ENCODE results near the gene ANKLE2. TPM values are rescaled to one million over a fixed set of nuclear protein-coding genes. Genes with fewer than 3 reads are reported as not detected.

Gene ANKLE2
- total RNA-seq, 3 donors from 2014 or later: 64.2 to 75.4 (median 73.5) TPM

GRCh38 chr12:132728502-132728901 is 33.1 kb downstream of the ANKLE2 start:
- TF ChIP-seq POLR2AphosphoS5 (IDR thresholded peaks at IDR 0.05): no peak
- no peak for TF ChIP-seq CTCF (IDR thresholded peaks at IDR 0.05)
- no peak for TF ChIP-seq POLR2A (IDR thresholded peaks at IDR 0.05)
- Histone ChIP-seq H3K27ac (no peak overlapping the region), H3K27me3 (no peaks in the 10 kb centered on the region), H3K36me3 (no peaks in the 10 kb centered on the region), H3K4me1 (no peaks in the 10 kb centered on the region), H3K4me3 (no peak overlapping the region), H3K9me3 (no peaks in the 10 kb centered on the region)
- intact Hi-C loops (cut with DNase I; ENCODE audit: low total_unique reads): no loop called here
- DNase-seq (ENCODE audit: low spot score in 2 of 2): no peak

DNA sequence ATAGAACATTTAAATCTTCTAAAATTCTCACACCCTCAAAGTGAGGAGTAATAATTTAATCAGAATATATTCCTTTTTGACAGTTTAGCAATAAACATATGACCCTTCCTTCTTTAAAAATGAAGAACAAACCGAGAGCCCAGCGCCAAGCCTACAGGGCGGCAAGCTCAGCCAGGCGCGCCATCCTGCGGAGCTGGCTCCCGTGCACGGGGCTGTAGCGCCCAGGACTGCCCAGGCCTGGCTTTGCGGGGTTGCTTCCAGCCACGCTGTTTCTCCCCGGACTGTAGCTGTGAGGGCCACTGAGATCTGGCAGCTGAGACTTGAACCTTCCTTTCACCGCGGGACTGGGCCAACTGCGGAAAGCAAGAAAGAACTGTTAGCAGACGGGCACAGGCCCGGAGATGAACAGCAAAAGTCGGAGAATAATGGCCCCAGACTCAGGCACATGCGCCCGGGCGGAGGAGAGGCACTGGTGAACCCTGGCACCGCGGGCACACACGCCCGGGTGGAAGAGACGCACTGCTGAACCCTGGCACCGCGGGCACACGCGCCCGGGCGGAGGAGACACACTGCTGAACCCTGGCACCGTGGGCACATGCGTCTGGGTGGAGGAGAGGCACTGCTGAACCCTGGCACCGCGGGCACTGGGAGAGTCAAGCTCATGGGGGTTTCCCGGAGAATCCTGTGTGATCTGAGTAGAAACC is 34.4 kb downstream of the ANKLE2 start:
- TF ChIP-seq POLR2A (IDR thresholded peaks at IDR 0.05) (no peak), CTCF (IDR thresholded peaks at IDR 0.05) (no peak), POLR2AphosphoS5 (IDR thresholded peaks at IDR 0.05) (no peak)
- intact Hi-C loops (cut with DNase I; ENCODE audit: low total_unique reads): no loop called here

GRCh38 chr12:132726386-132726785 is 35.2 kb downstream of the ANKLE2 start:
- Histone ChIP-seq H3K9me3 (no peaks in the 10 kb centered on the region), H3K27ac (no peak overlapping the region), H3K4me3 (no peak overlapping the region), H3K36me3 (no peaks in the 10 kb centered on the region), H3K27me3 (no peaks in the 10 kb centered on the region), H3K4me1 (no peaks in the 10 kb centered on the region)
- no peak for TF ChIP-seq POLR2A (IDR thresholded peaks at IDR 0.05)
- no peak for TF ChIP-seq CTCF (IDR thresholded peaks at IDR 0.05)
- no peak for TF ChIP-seq POLR2AphosphoS5 (IDR thresholded peaks at IDR 0.05)
- DNase-seq (ENCODE audit: low spot score in 2 of 2): no peak
- intact Hi-C loops (cut with DNase I; ENCODE audit: low total_unique reads): no loop called here

More for the DNA sequence above, 34.4 kb downstream of the ANKLE2 start:
- no peaks in the 10 kb centered on the region for H3K9me3 ChIP-seq
- no peak overlapping the region for H3K4me3 ChIP-seq
- no peak for DNase-seq (ENCODE audit: low spot score in 2 of 2)
- H3K27me3 ChIP-seq: no peaks in the 10 kb centered on the region
- no peaks in the 10 kb centered on the region for H3K36me3 ChIP-seq
- no peaks in the 10 kb centered on the region for H3K4me1 ChIP-seq
- no peak overlapping the region for H3K27ac ChIP-seq

DNA sequence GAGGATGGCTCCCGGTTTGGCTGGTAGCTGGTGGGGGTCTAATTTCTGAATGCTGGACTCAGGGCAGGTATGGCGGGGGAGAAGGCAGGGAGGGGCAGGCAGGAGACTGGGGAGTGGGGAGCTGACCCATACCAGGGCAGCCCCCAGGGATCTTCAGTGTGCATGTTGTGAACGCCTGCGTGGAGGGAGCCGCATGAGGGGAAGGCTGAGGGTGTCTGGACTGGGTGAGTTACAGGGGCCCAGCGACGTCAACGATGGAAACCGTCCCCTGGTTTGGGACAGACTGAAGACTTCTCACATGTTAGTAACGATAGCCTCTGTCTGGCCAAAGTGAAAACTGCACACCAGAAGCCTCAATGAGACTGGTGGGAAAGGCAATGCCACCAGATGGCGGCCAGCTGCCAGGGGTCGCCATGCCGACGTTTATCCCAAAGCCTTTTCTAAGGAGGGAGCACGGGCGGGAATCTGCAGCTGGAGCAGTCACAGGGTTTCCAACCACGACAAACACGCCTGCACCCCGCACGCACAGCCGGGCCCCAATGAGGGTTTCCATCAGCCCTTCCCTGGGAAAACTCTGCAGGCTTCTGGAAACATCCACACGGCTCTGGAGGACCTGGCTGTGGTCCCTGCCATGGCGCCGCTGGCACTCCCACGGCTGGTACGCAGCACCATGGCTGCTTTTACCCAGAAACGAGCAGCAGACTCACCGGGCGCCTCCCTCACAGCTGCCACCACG is 37.0 kb downstream of the ANKLE2 start:
- Histone ChIP-seq H3K27ac (no peak overlapping the region), H3K27me3 (no peaks in the 10 kb centered on the region), H3K9me3 (no peaks in the 10 kb centered on the region), H3K36me3 (no peaks in the 10 kb centered on the region), H3K4me3 (no peak overlapping the region), H3K4me1 (no peaks in the 10 kb centered on the region)
- DNase-seq (ENCODE audit: low spot score in 2 of 2): no peak
- TF ChIP-seq POLR2A (IDR thresholded peaks at IDR 0.05): no peak
- no peak for TF ChIP-seq POLR2AphosphoS5 (IDR thresholded peaks at IDR 0.05)
- TF ChIP-seq CTCF (IDR thresholded peaks at IDR 0.05): no peak
- intact Hi-C loops (cut with DNase I; ENCODE audit: low total_unique reads): no loop called here

DNA sequence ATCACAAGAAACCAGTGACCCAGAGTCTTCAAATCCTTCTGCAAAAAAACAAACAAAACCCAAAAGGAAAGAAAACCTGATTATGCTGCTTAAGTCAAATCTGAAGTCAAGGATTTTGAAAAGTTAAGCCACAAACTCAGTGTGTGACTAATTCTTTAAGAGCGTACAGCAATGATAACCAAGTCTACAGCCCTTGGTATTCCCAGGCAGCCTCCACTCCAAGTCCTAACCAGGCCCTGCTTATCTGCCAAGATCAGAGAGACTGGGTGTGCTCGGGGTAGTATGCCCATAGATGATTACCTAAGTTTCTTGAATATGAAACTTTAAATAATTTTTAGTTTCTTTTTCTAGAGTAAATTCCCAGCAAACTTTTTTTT is 37.9 kb downstream of the ANKLE2 start:
- Histone ChIP-seq H3K27me3 (no peaks in the 10 kb centered on the region), H3K27ac (no peak overlapping the region), H3K4me3 (no peak overlapping the region), H3K4me1 (no peaks in the 10 kb centered on the region), H3K36me3 (no peaks in the 10 kb centered on the region), H3K9me3 (no peaks in the 10 kb centered on the region)
- no peak for TF ChIP-seq POLR2AphosphoS5 (IDR thresholded peaks at IDR 0.05)
- TF ChIP-seq CTCF (IDR thresholded peaks at IDR 0.05): no peak
- TF ChIP-seq POLR2A (IDR thresholded peaks at IDR 0.05): no peak
- DNase-seq (ENCODE audit: low spot score in 2 of 2): no peak
- intact Hi-C loops (cut with DNase I; ENCODE audit: low total_unique reads): no loop called here

Data from breast epithelium (tissue), 4 donors.